T-cell (primary cell): Measurements from ENCODE around the gene ALG2. TPM values are rescaled to one million over a fixed set of nuclear protein-coding genes. Genes with fewer than 3 reads are reported as not detected.

ENCODE experiments used
- ATAC-seq, 4 experiments: fragments of 200-7000 bp in 3 of 4; fragments of 150-1000 bp in 1 of 4; cut with Tn5 transposase; replicated peaks in 1 of 4; 1 replicate in 3 of 4; 2 replicates in 1 of 4; pipeline ENCODE4 v1.10.0; 2021; ENCODE audit warnings: moderate library complexity in 3 of 4, mild to moderate bottlenecking in 2 of 4, moderate number of reproducible peaks in 1 of 4
- CTCF ChIA-PET, 2 donors: fragments of 300-600 bp; sonication (Branson Sonifier 250); formaldehyde crosslinking; loops; one replicate each; lab custom pipeline; 2022; ENCODE audit warnings: antibody characterized with exemption in 2 of 2; lab: Charles Lee
- POLR2A ChIA-PET, 2 donors: fragments of 300-600 bp; sonication (Branson Sonifier 250); formaldehyde crosslinking; loops; one replicate each; lab custom pipeline; 2022; ENCODE audit warnings: antibody characterized with exemption in 2 of 2; lab: Charles Lee
- DNase-seq, 35 experiments: peaks; one replicate each; pipeline versions ENCODE4 v3.0.0 to v3.0.0-alpha.2; 2013 to 2023
- H3K27ac ChIP-seq: one replicate; pipeline ENCODE4 v1.5.1; 2013; ENCODE audit warnings: low read length
- H3K27me3 ChIP-seq, 2 experiments: replicated peaks in 1 of 2; 1 replicate in 1 of 2; 2 replicates in 1 of 2; pipeline versions ENCODE4 v1.6.1 to v1.7.0; 2013; ENCODE audit warnings: low read length in 1 of 2, mixed read lengths in 1 of 2; ENCODE audit not compliant: control insufficient read depth in 2 of 2, insufficient read depth in 2 of 2; ENCODE audit errors: extremely low read depth in 1 of 2
- H3K36me3 ChIP-seq, 2 donors: 1 replicate in 1 of 2; 2 replicates in 1 of 2; pipeline versions ENCODE4 v1.6.1 to v1.7.0; 2013; ENCODE audit warnings: low read length in 1 of 2; ENCODE audit not compliant: control insufficient read depth in 2 of 2, insufficient read depth in 1 of 2; ENCODE audit errors: extremely low read depth in 1 of 2
- H3K4me1 ChIP-seq, 2 experiments: 1 replicate in 1 of 2; 2 replicates in 1 of 2; pipeline versions ENCODE4 v1.6.1 to v1.7.0; 2013; ENCODE audit warnings: low read length in 2 of 2, mixed read lengths in 1 of 2; ENCODE audit not compliant: insufficient read depth in 2 of 2, control insufficient read depth in 1 of 2; ENCODE audit errors: extremely low read depth in 1 of 2
- H3K4me3 ChIP-seq, 2 donors: 1 replicate in 1 of 2; 2 replicates in 1 of 2; pipeline versions ENCODE4 v1.5.1 to v1.7.0; 2013; ENCODE audit warnings: mild to moderate bottlenecking in 2 of 2, low read length in 1 of 2, moderate library complexity in 1 of 2; ENCODE audit not compliant: control insufficient read depth in 1 of 2; ENCODE audit errors: extremely low read depth in 1 of 2
- H3K9me3 ChIP-seq: 2 replicates; pipeline ENCODE4 v1.7.0; 2013
- H3K27ac Mint-ChIP-seq, 2 donors: one replicate each; pipeline ENCODE4 v1.8.0; 2020 to 2021; ENCODE audit warnings: mild to moderate bottlenecking in 2 of 2, mixed read lengths in 2 of 2
- H3K27me3 Mint-ChIP-seq, 2 donors: one replicate each; pipeline ENCODE4 v1.8.0; 2021 to 2022; ENCODE audit warnings: mixed read lengths in 2 of 2
- H3K36me3 Mint-ChIP-seq: one replicate; pipeline ENCODE4 v1.8.0; 2021; ENCODE audit warnings: mixed read lengths
- H3K4me1 Mint-ChIP-seq, 3 donors: one replicate each; pipeline ENCODE4 v1.8.0; 2020 to 2022; ENCODE audit warnings: mixed read lengths in 3 of 3, mild to moderate bottlenecking in 1 of 3
- H3K4me3 Mint-ChIP-seq, 3 donors: one replicate each; pipeline ENCODE4 v1.8.0; 2020 to 2022; ENCODE audit warnings: mild to moderate bottlenecking in 3 of 3, mixed read lengths in 3 of 3, moderate library complexity in 3 of 3
- H3K9me3 Mint-ChIP-seq, 3 donors: one replicate each; pipeline ENCODE4 v1.8.0; 2020 to 2022; ENCODE audit warnings: mixed read lengths in 3 of 3
- WGBS: methylation state at CpG from one replicate; pipeline ENCODE4 v1.1.5; 2013; ENCODE audit warnings: missing lambda C conversion rate; ENCODE audit not compliant: insufficient coverage; 5-methylcytosine and 5-hydroxymethylcytosine counted together
- total RNA-seq, 35 experiments: library from RNA in 6 of 35; stranded (reverse) in 6 of 35; fragments of 120-200 nt in 1 of 35; gene quantifications; one replicate each; pipeline versions ENCODE4 v1.2.1 to v1.2.4 and lab custom pipeline; 2013 to 2026

Gene ALG2
- total RNA-seq, 5 donors from 2014 or later (not counting 1 experiment from before 2014, with no cell fraction given): 18.0 to 30.3 (median 25.2) TPM

DNA sequence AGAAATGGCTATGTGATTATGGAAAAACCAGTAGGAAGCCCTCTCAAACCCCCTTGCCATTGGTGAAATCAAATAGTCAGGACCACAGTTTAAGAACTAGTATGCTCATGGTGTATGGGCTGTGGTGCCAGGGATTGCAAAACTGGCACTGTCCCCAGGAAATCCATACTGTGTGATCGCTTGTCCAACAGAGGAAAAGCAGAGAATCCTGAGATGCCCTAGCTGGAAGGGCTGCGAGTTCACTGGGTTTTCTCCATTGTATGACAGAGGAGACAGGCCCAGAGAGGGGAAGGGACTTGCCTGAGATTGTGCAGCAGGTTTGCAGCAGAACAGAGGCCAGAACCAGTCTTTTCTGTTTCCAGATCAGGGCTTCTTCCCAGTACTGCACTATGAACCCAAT, 12.9 kb upstream of the ALG2 start:
- no peak for ATAC-seq
- ChIA-PET CTCF (no interaction called here), POLR2A (no interaction called here)
- no peak for DNase-seq
- Mint-ChIP-seq H3K27me3 (no peaks in the 10 kb centered on the region), H3K9me3 (no peaks in the 10 kb centered on the region), H3K4me1 (peaks cover 5 to 11% (median 7%) of the 10 kb centered on the region in 3 donors), H3K4me3 (no peak overlapping the region), H3K27ac (no peak overlapping the region), H3K36me3 (peaks cover 41% of the 10 kb centered on the region)
- no peaks in the 10 kb centered on the region for H3K9me3 ChIP-seq
- no peaks in the 10 kb centered on the region for H3K4me1 ChIP-seq
- H3K27me3 ChIP-seq: no peaks in the 10 kb centered on the region
- 95% methylated on average over 2 of the region's 2 CpGs for WGBS
- H3K27ac ChIP-seq: no peak overlapping the region
- no peak overlapping the region for H3K4me3 ChIP-seq
- H3K36me3 ChIP-seq: peaks cover 0 to 32% of the 10 kb centered on the region in 2 donors

DNA sequence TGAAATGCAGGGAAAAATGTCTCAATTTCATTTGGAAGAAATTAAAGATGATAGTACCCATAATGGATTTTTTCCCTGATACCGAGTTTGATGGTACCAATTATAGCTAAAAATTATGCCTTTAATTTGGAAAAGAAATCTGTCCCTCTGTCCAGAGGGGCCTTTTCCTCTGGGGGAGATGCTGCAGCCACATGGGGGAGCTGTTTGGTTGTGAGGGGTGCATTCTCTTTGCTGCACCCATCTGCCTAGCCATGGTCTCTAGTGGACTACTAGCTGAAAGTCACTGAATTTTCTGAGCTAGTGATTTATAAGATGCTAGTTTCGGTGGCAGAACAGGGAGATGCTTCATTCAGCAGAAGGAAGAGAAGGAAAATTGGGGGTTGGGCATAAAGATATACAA, 10.0 kb upstream of the ALG2 start:
- no peaks in the 10 kb centered on the region for H3K9me3 Mint-ChIP-seq
- CTCF ChIA-PET: interaction anchor here (0.5 to 1.9 kb wide), 9 partner anchors 9 to 1182 kb away, joined by 3 to 9 read pairs (median 4); partner anchors contain the start of genes ALG2 (in 2 of the 2) and SEC61B (in 2 of the 2)
- no peak overlapping the region for H3K4me3 Mint-ChIP-seq
- H3K27ac ChIP-seq: no peak overlapping the region
- no peaks in the 10 kb centered on the region for H3K27me3 ChIP-seq
- H3K4me1 ChIP-seq: no peaks in the 10 kb centered on the region
- peaks cover 3 to 52% of the 10 kb centered on the region in 2 donors for H3K36me3 ChIP-seq
- H3K27me3 Mint-ChIP-seq: no peaks in the 10 kb centered on the region
- no peaks in the 10 kb centered on the region for H3K9me3 ChIP-seq
- POLR2A ChIA-PET: interaction anchor here (1.0 to 3.3 kb wide), 2 partner anchors 9 kb away, joined by 4 to 13 read pairs; partner anchors contain the start of genes SEC61B (in 2 of the 2) and ALG2 (in 1 of the 2)
- peak in 11 of 35 experiments; percentile 6 to 35 (median 23) for DNase-seq
- H3K27ac Mint-ChIP-seq: no peak overlapping the region
- H3K4me1 Mint-ChIP-seq: peaks cover 13 to 22% (median 13%) of the 10 kb centered on the region in 3 donors
- 100% methylated on average over 1 of the region's 2 CpGs for WGBS
- no peak for ATAC-seq
- H3K4me3 ChIP-seq: no peak overlapping the region
- H3K36me3 Mint-ChIP-seq: peaks cover 40% of the 10 kb centered on the region

GRCh38 chr9:99230206-99230605, 8.5 kb upstream of the ALG2 start:
- no peak for DNase-seq
- no CpG with 5 or more reads among the region's 3 CpGs for WGBS
- ChIA-PET POLR2A (no interaction called here), CTCF (interaction anchor here in 1 of 2 donors (0.6 kb wide), 1 partner anchor 380 kb away, joined by 3 read pairs; no protein-coding TSS in a partner anchor)
- peaks cover 42% of the 10 kb centered on the region for H3K36me3 Mint-ChIP-seq
- Histone ChIP-seq H3K4me1 (no peaks in the 10 kb centered on the region), H3K36me3 (peaks cover 9 to 61% of the 10 kb centered on the region in 2 donors), H3K4me3 (no peak overlapping the region), H3K27me3 (no peaks in the 10 kb centered on the region), H3K27ac (no peak overlapping the region), H3K9me3 (no peaks in the 10 kb centered on the region)
- no peaks in the 10 kb centered on the region for H3K27me3 Mint-ChIP-seq
- H3K27ac Mint-ChIP-seq: no peak overlapping the region
- ATAC-seq: no peak
- peaks cover 20 to 25% (median 21%) of the 10 kb centered on the region in 3 donors for H3K4me1 Mint-ChIP-seq
- H3K9me3 Mint-ChIP-seq: no peaks in the 10 kb centered on the region
- no peak overlapping the region for H3K4me3 Mint-ChIP-seq

- ChIA-PET CTCF (no interaction called here), POLR2A (no interaction called here)
- H3K4me3 ChIP-seq: no peak overlapping the region
- H3K4me3 Mint-ChIP-seq: no peak overlapping the region
- H3K4me1 ChIP-seq: peaks cover 8 to 16% of the 10 kb centered on the region in 2 experiments
- peaks cover 48 to 58% (median 49%) of the 10 kb centered on the region in 3 donors for H3K4me1 Mint-ChIP-seq
- ATAC-seq (no peak), DNase-seq (no peak)
- no peak overlapping the region for H3K27ac Mint-ChIP-seq
- no peak overlapping the region for H3K27ac ChIP-seq
- no peaks in the 10 kb centered on the region for H3K9me3 Mint-ChIP-seq
- no peaks in the 10 kb centered on the region for H3K27me3 ChIP-seq
- no CpG with 5 or more reads among the region's 5 CpGs for WGBS
- peaks cover 9 to 50% of the 10 kb centered on the region in 2 donors for H3K36me3 ChIP-seq
- no peaks in the 10 kb centered on the region for H3K27me3 Mint-ChIP-seq
- peaks cover 40% of the 10 kb centered on the region for H3K36me3 Mint-ChIP-seq
- H3K9me3 ChIP-seq: no peaks in the 10 kb centered on the region
These were observed 4.3 kb upstream of the ALG2 start for GRCh38 chr9:99226054-99226453.

DNA sequence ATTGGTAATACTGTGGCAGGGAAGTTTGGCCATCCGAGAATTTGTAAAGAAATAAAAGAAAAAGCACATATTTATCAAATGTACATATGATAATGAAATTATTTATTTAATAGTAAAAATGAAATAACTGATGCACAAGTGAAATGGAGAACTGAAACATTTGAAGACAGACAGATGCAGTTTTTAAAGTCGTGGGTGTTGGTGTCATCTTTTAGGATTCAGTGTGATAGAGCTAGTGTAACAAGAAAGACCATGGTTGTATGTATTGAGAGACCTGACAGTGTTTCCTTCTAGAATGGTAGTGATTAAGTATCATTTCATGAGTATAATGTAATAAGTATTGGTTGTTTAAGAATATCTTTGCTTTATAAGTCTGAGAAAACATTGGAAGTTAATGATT, 2.7 kb upstream of the ALG2 start:
- ATAC-seq: no peak
- no peak overlapping the region for H3K27ac Mint-ChIP-seq

DNA sequence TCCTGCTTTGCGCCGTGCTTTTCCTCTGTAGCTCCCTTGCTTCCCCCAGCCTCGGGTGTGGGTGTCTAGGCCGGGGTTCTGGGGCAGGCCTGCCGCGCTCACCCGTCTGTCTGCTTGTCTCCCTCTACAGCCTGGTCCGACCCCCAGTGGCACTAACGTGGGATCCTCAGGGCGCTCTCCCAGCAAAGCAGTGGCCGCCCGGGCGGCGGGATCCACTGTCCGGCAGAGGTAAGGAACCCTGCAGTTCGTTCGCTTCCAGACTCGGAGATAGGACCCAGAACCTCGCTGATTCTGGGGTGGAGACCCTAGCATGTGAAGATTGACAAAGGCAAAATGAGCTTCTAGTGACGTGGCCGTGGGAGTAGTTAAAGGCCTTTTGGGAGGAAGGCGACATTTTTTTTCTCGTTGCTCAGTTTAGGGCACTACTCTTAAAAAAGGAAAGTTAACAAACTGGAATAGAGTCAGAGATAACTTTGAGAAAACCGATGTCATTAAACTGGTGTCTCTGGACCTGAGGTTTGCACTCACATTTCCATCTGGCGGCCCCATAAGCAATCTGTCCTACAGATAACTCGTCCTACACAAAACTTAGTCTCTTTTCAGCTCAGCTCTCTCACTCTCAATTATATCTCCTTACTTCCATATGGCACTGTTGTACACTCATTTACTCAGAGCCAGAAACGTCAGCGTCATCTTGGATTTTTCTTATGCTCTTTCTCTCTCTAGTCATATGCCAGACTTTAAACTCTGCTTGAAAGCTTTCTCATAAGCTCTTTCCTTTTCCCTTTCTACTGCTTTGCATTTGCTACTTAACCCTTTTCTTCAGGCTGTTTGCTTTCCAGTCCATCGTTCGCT, 901 bp upstream of the ALG2 start:
- H3K4me3 ChIP-seq: peak overlapping the region; percentile 89 to 96
- no peaks in the 10 kb centered on the region for H3K9me3 ChIP-seq
- ChIA-PET POLR2A (interaction anchor here (0.6 to 3.3 kb wide), 7 partner anchors 9 to 1369 kb away, joined by 3 to 13 read pairs (median 3); no protein-coding TSS in a partner anchor), CTCF (interaction anchor here (0.6 to 1.9 kb wide), 7 partner anchors 9 to 644 kb away, joined by 3 to 9 read pairs (median 3); no protein-coding TSS in a partner anchor)
- H3K9me3 Mint-ChIP-seq: no peaks in the 10 kb centered on the region
- H3K4me1 ChIP-seq: peaks cover 16 to 26% of the 10 kb centered on the region in 2 experiments
- peak overlapping the region; percentile 93 to 99 (median 95) for H3K4me3 Mint-ChIP-seq
- DNase-seq: peak in 1 of 35 experiments; percentile 2
- peaks cover 37% of the 10 kb centered on the region for H3K36me3 Mint-ChIP-seq
- peak overlapping the region; percentile 96 for H3K27ac ChIP-seq
- 9% methylated on average over 28 of the region's 30 CpGs for WGBS
- no peaks in the 10 kb centered on the region for H3K27me3 ChIP-seq
- no peaks in the 10 kb centered on the region for H3K27me3 Mint-ChIP-seq
- peaks cover 6 to 29% of the 10 kb centered on the region in 2 donors for H3K36me3 ChIP-seq
- peak overlapping the region; percentile 99 to 100 for H3K27ac Mint-ChIP-seq
- peaks cover 59 to 78% (median 77%) of the 10 kb centered on the region in 3 donors for H3K4me1 Mint-ChIP-seq
- peak; percentile 16 to 38 (median 18) for ATAC-seq

More for the DNA sequence above, 2.7 kb upstream of the ALG2 start:
- DNase-seq: no peak
- 82% methylated on average over 1 of the region's 2 CpGs for WGBS
- Histone ChIP-seq H3K27me3 (no peaks in the 10 kb centered on the region), H3K4me1 (peaks cover 16 to 26% of the 10 kb centered on the region in 2 experiments), H3K27ac (no peak overlapping the region), H3K4me3 (no peak overlapping the region), H3K9me3 (no peaks in the 10 kb centered on the region), H3K36me3 (peaks cover 9 to 35% of the 10 kb centered on the region in 2 donors)
- POLR2A ChIA-PET: interaction anchor here in 1 of 2 donors (0.6 kb wide), 1 partner anchor 13 kb away, joined by 3 read pairs; no protein-coding TSS in a partner anchor
- peaks cover 63 to 72% (median 63%) of the 10 kb centered on the region in 3 donors for H3K4me1 Mint-ChIP-seq
- no peaks in the 10 kb centered on the region for H3K27me3 Mint-ChIP-seq
- CTCF ChIA-PET: no interaction called here
- H3K9me3 Mint-ChIP-seq: no peaks in the 10 kb centered on the region
- H3K36me3 Mint-ChIP-seq: peaks cover 35% of the 10 kb centered on the region
- peak overlapping the region; percentile 93 to 99 (median 95) for H3K4me3 Mint-ChIP-seq
